Mesendoderm (in vitro differentiated cells): ENCODE results near the gene STIM2.

Experiments used
- DNase-seq: peaks from one replicate; pipeline ENCODE4 v3.0.0; 2013
- H2AK5ac ChIP-seq: 2 replicates; pipeline ENCODE4 v1.6.1; 2013; ENCODE audit warnings: low read length, inconsistent platforms
- H2BK120ac ChIP-seq: 2 replicates; pipeline ENCODE4 v1.6.1; 2013; ENCODE audit warnings: low read depth, mild to moderate bottlenecking, low read length, moderate library complexity, mixed read lengths
- H2BK15ac ChIP-seq: replicated peaks from 2 replicates; pipeline ENCODE4 v1.6.1; 2013; ENCODE audit warnings: low read depth, mild to moderate bottlenecking, moderate library complexity
- H2BK5ac ChIP-seq: 2 replicates; pipeline ENCODE4 v1.6.1; 2013; ENCODE audit warnings: low read length, inconsistent platforms
- H3K18ac ChIP-seq: 2 replicates; pipeline ENCODE4 v1.6.1; 2013; ENCODE audit warnings: mild to moderate bottlenecking, low read length, mixed read lengths
- H3K23ac ChIP-seq: one replicate; pipeline ENCODE4 v1.6.1; 2013; ENCODE audit warnings: low read length
- H3K27ac ChIP-seq: 2 replicates; pipeline ENCODE4 v1.5.1; 2013; ENCODE audit warnings: low read depth, mild to moderate bottlenecking, inconsistent platforms, low read length, moderate library complexity
- H3K27me3 ChIP-seq: 2 replicates; pipeline ENCODE4 v1.6.1; 2013; ENCODE audit warnings: low read length, control low read depth, mild to moderate bottlenecking, inconsistent platforms; ENCODE audit not compliant: insufficient read depth, poor library complexity
- H3K36me3 ChIP-seq: 2 replicates; pipeline ENCODE4 v1.6.1; 2013; ENCODE audit warnings: low read length, inconsistent platforms; ENCODE audit not compliant: control insufficient read depth, insufficient read depth
- H3K4ac ChIP-seq: one replicate; pipeline ENCODE4 v1.6.1; 2013; ENCODE audit warnings: low read depth, mild to moderate bottlenecking, low read length, moderate library complexity
- H3K4me1 ChIP-seq: 2 replicates; pipeline ENCODE4 v1.6.1; 2013; ENCODE audit warnings: low read depth, low read length, inconsistent platforms; ENCODE audit not compliant: control insufficient read depth
- H3K4me2 ChIP-seq: 2 replicates; pipeline ENCODE4 v1.6.1; 2013; ENCODE audit warnings: low read length
- H3K4me3 ChIP-seq: 2 replicates; pipeline ENCODE4 v1.5.1; 2013; ENCODE audit warnings: mild to moderate bottlenecking, low read length
- H3K56ac ChIP-seq: one replicate; pipeline ENCODE4 v1.6.1; 2013; ENCODE audit warnings: low read length
- H3K79me1 ChIP-seq: 2 replicates; pipeline ENCODE4 v1.6.1; 2013; ENCODE audit warnings: low read length, inconsistent platforms
- H3K79me2 ChIP-seq: 2 replicates; pipeline ENCODE4 v1.6.1; 2013; ENCODE audit warnings: mild to moderate bottlenecking, low read length; ENCODE audit not compliant: control insufficient read depth, insufficient read depth
- H3K9ac ChIP-seq: 2 replicates; pipeline ENCODE4 v1.6.1; 2013; ENCODE audit warnings: low read length, inconsistent platforms
- H4K5ac ChIP-seq: one replicate; pipeline ENCODE4 v1.6.1; 2013; ENCODE audit warnings: low read length
- H4K8ac ChIP-seq: one replicate; pipeline ENCODE4 v1.6.1; 2013; ENCODE audit warnings: low read depth, mild to moderate bottlenecking, control low read depth, low read length, moderate library complexity
- WGBS: extraction: QIAGEN DNeasy Blood & Tissue Kit; methylation state at CpG from one replicate; pipeline ENCODE4 v1.1.7; 2013; ENCODE audit warnings: low lambda C conversion rate, missing lambda C conversion rate; ENCODE audit not compliant: insufficient coverage; ENCODE audit errors: extremely low coverage; 5-methylcytosine and 5-hydroxymethylcytosine counted together

The STIM2 gene

DNA sequence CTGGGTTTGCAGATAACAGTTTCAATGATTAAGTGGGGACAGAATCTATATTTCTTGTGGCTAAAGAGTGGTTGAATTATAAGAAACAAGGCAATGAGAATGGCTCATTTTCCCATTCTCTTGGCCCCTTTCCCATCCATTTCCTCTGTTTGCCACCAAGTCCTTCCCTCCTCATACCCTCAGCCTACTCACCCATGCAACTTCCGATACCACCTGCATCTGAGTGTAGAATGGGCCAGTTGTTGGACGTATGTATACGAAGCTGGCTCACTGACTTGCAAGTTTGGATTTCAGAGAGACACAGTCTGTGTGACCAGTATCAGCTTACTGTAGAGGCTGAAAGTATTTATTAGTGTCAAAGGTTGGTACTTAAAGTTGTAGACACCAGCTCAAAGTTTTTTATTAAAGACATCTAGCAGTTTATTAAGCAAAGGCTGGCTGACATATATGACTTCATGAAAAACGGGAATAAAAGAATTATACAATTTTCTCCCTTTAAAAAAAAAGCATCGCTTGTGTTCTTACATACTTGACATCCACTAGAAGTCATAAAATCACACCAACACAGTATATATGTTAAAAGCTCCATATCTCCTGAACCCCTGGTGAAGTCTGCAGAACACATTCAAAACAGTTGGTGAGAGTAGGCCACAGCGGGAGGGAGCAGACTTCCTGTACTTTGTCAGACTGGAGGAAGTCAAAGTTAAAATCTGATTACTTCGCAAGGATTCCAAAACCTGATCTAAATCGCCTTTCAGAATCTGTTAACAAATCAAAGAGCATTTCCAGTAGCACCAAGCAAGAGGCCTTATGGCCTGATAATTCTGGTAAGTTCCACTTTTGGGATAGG, 22.4 kb upstream of the STIM2 start:
- no peaks in the 10 kb centered on the region for H3K36me3 ChIP-seq
- no peak overlapping the region for H3K9ac ChIP-seq
- H2AK5ac ChIP-seq, result peak overlapping the region; percentile 84
- peak overlapping the region; percentile 15 for H3K27ac ChIP-seq
- H3K18ac ChIP-seq, result no peak overlapping the region
- H2BK120ac ChIP-seq, result no peak overlapping the region
- peaks cover 5% of the 10 kb centered on the region for H3K4me1 ChIP-seq
- no peak overlapping the region for H3K4ac ChIP-seq
- no peaks in the 10 kb centered on the region for H3K79me2 ChIP-seq
- peak overlapping the region; percentile 66 for H3K56ac ChIP-seq
- no peak overlapping the region for H2BK15ac ChIP-seq
- H3K4me2 ChIP-seq, result no peak overlapping the region
- H3K4me3 ChIP-seq, result no peak overlapping the region
- no peaks in the 10 kb centered on the region for H3K27me3 ChIP-seq
- WGBS, result no CpG with 5 or more reads among the region's 8 CpGs
- DNase-seq, result peak; percentile 71
- H4K8ac ChIP-seq, result no peak overlapping the region
- H4K5ac ChIP-seq, result no peak overlapping the region
- H3K79me1 ChIP-seq, result no peaks in the 10 kb centered on the region
- peak overlapping the region; percentile 94 for H2BK5ac ChIP-seq
- peak overlapping the region; percentile 52 for H3K23ac ChIP-seq

GRCh38 chr4:26839016-26839415, 21.6 kb upstream of the STIM2 start:
- H3K4me1 ChIP-seq, result peaks cover 5% of the 10 kb centered on the region
- no peak overlapping the region for H4K5ac ChIP-seq
- no CpG with 5 or more reads among the region's 5 CpGs for WGBS

GRCh38 chr4:26839534-26839951, 21.1 kb upstream of the STIM2 start:
- Histone ChIP-seq H3K18ac (peak overlapping the region; percentile 72), H2BK120ac (peak overlapping the region; percentile 23), H4K5ac (no peak overlapping the region), H3K4me2 (no peak overlapping the region), H3K79me1 (no peaks in the 10 kb centered on the region), H2AK5ac (no peak overlapping the region), H3K9ac (no peak overlapping the region), H3K23ac (no peak overlapping the region), H3K56ac (peak overlapping the region; percentile 72), H3K4me3 (no peak overlapping the region), H2BK5ac (no peak overlapping the region), H3K4me1 (peaks cover 5% of the 10 kb centered on the region), H3K27me3 (no peaks in the 10 kb centered on the region), H3K36me3 (no peaks in the 10 kb centered on the region), H3K4ac (no peak overlapping the region), H4K8ac (no peak overlapping the region), H2BK15ac (no peak overlapping the region), H3K27ac (no peak overlapping the region), H3K79me2 (no peaks in the 10 kb centered on the region)
- no CpG with 5 or more reads among the region's 5 CpGs for WGBS
- peak; percentile 28 for DNase-seq

More at GRCh38 chr4:26839016-26839415, 21.6 kb upstream of the STIM2 start:
- DNase-seq, result no peak
- H4K8ac ChIP-seq, result no peak overlapping the region
- no peak overlapping the region for H3K9ac ChIP-seq
- H2BK5ac ChIP-seq, result no peak overlapping the region
- no peak overlapping the region for H2BK15ac ChIP-seq
- no peak overlapping the region for H2BK120ac ChIP-seq
- H3K4ac ChIP-seq, result no peak overlapping the region
- no peak overlapping the region for H3K4me2 ChIP-seq
- no peak overlapping the region for H3K23ac ChIP-seq
- H3K36me3 ChIP-seq, result no peaks in the 10 kb centered on the region
- H3K27ac ChIP-seq, result no peak overlapping the region
- H3K18ac ChIP-seq, result no peak overlapping the region
- H3K27me3 ChIP-seq, result no peaks in the 10 kb centered on the region
- no peak overlapping the region for H3K56ac ChIP-seq
- no peak overlapping the region for H2AK5ac ChIP-seq
- H3K79me1 ChIP-seq, result no peaks in the 10 kb centered on the region
- no peak overlapping the region for H3K4me3 ChIP-seq
- H3K79me2 ChIP-seq, result no peaks in the 10 kb centered on the region

GRCh38 chr4:26840786-26841185, 19.9 kb upstream of the STIM2 start:
- Histone ChIP-seq H3K4ac (no peak overlapping the region), H3K79me1 (no peaks in the 10 kb centered on the region), H2BK120ac (no peak overlapping the region), H3K4me1 (peaks cover 5% of the 10 kb centered on the region), H3K23ac (no peak overlapping the region), H3K9ac (no peak overlapping the region), H3K27me3 (no peaks in the 10 kb centered on the region), H4K5ac (no peak overlapping the region), H3K4me2 (no peak overlapping the region), H3K18ac (no peak overlapping the region), H3K36me3 (no peaks in the 10 kb centered on the region), H3K56ac (no peak overlapping the region), H3K79me2 (no peaks in the 10 kb centered on the region), H2AK5ac (no peak overlapping the region), H2BK15ac (no peak overlapping the region), H3K4me3 (no peak overlapping the region), H3K27ac (no peak overlapping the region), H2BK5ac (no peak overlapping the region), H4K8ac (no peak overlapping the region)
- WGBS, result no CpG with 5 or more reads among the region's 5 CpGs
- DNase-seq, result no peak

DNA sequence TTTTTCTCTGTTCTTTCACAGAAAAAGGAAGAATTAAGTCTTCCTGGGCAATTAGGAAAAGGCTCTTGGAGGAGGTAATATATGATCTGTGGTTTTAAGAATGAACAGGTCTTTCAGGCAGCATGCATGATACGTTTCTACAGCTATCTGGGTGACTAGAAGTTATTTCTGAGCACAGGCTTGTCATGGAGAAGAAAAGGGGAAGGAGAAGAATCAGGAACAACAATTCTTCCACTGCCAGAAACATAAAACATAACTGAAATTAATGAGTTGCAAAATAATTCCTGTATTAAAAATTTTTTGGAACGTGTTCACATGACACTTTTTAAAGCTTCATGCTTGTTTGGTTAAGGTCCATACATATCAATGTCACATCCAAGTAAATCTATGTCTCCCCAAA, 17.7 kb upstream of the STIM2 start:
- no peak overlapping the region for H4K5ac ChIP-seq
- no peaks in the 10 kb centered on the region for H3K79me1 ChIP-seq
- no peak overlapping the region for H3K18ac ChIP-seq
- no CpG with 5 or more reads among the region's 2 CpGs for WGBS
- H3K4me2 ChIP-seq, result no peak overlapping the region
- H3K4ac ChIP-seq, result no peak overlapping the region
- no peaks in the 10 kb centered on the region for H3K36me3 ChIP-seq
- H3K9ac ChIP-seq, result no peak overlapping the region
- H2BK120ac ChIP-seq, result no peak overlapping the region
- H4K8ac ChIP-seq, result no peak overlapping the region
- no peak overlapping the region for H3K23ac ChIP-seq
- no peak overlapping the region for H3K56ac ChIP-seq
- H3K4me1 ChIP-seq, result peaks cover 5% of the 10 kb centered on the region
- no peak for DNase-seq
- H2AK5ac ChIP-seq, result no peak overlapping the region
- H2BK15ac ChIP-seq, result no peak overlapping the region
- H3K27ac ChIP-seq, result no peak overlapping the region
- H3K79me2 ChIP-seq, result no peaks in the 10 kb centered on the region
- H2BK5ac ChIP-seq, result no peak overlapping the region
- H3K27me3 ChIP-seq, result no peaks in the 10 kb centered on the region
- H3K4me3 ChIP-seq, result no peak overlapping the region
